Germinal center (tissue), 1 donor: Measurements from ENCODE around the gene ACSL3.
"Not testable (repeated sequence)": the region's sequence is repeated elsewhere in the genome, so short reads cannot be mapped to it uniquely, and the experiment has no call there.

ENCODE experiments used
- DNase-seq: peaks from one replicate; pipeline ENCODE4 v3.0.0; 2012; ENCODE audit warnings: mixed read lengths, low spot score

The ACSL3 gene

GRCh38 chr2:222860740-222861410 lies at the start of gene ACSL3:
ACSL3 (plus strand) TSS chr2:222861036; CDS start chr2:222908773, 47,737 bp downstream.
- DNase-seq: peak; percentile 95

- DNase-seq: no peak
Observed at GRCh38 chr2:222811828-222812227, 49.0 kb upstream of the ACSL3 start.

- DNase-seq: no peak
Observed at GRCh38 chr2:222813177-222813843, 47.5 kb upstream of the ACSL3 start.

- no peak for DNase-seq
Observed at GRCh38 chr2:222819722-222820333, 41.0 kb upstream of the ACSL3 start.

GRCh38 chr2:222823183-222823930 lies 37.5 kb upstream of the ACSL3 start:
- no peak for DNase-seq

- no peak for DNase-seq
Observed at GRCh38 chr2:222825031-222825430, 35.8 kb upstream of the ACSL3 start.

GRCh38 chr2:222827417-222827816 lies 33.4 kb upstream of the ACSL3 start:
- no peak for DNase-seq

GRCh38 chr2:222828572-222828971 lies 32.3 kb upstream of the ACSL3 start:
- DNase-seq: no peak

GRCh38 chr2:222830164-222830563 lies 30.7 kb upstream of the ACSL3 start:
- no peak for DNase-seq

GRCh38 chr2:222833410-222833809 lies 27.4 kb upstream of the ACSL3 start:
- no peak for DNase-seq

GRCh38 chr2:222835143-222835822 lies 25.6 kb upstream of the ACSL3 start:
- no peak for DNase-seq

- no peak for DNase-seq
Observed at GRCh38 chr2:222835823-222836151, 25.0 kb upstream of the ACSL3 start.

GRCh38 chr2:222837643-222838056 lies 23.2 kb upstream of the ACSL3 start:
- no peak for DNase-seq

- no peak for DNase-seq
Observed at GRCh38 chr2:222840060-222840802, 20.6 kb upstream of the ACSL3 start.

GRCh38 chr2:222842491-222843174 lies 18.2 kb upstream of the ACSL3 start:
- DNase-seq: no peak

- no peak for DNase-seq
Observed at GRCh38 chr2:222844323-222844722, 16.5 kb upstream of the ACSL3 start.

GRCh38 chr2:222845314-222845713 lies 15.5 kb upstream of the ACSL3 start:
- DNase-seq: not testable (repeated sequence)

- DNase-seq: no peak
Observed at GRCh38 chr2:222846003-222846402, 14.8 kb upstream of the ACSL3 start.

- DNase-seq: not testable (repeated sequence)
Observed at GRCh38 chr2:222848031-222848430, 12.8 kb upstream of the ACSL3 start.

GRCh38 chr2:222848862-222849261 lies 12.0 kb upstream of the ACSL3 start:
- no peak for DNase-seq
